ENCODE data around the gene PSMC4.

Gene PSMC4

DNA sequence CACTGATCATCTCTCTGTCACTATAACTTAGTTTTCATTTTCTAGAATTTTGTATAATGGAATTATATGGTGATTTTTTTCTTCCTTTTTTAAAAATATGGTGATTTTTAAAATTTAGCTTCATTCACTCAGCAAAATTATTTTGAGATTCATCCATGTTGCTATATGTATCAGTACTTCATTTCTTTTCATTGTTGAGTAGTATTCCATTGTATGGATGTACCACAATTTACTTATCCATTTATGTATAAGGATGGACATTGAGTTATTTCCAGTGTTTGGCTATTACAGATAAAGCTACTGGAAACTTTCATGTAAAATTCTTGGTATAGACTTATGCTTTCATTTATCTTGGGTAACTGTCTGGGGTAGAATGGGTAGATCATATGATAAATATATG is 38.7 kb downstream of the PSMC4 start:
- no peak for DNase-seq (ENCODE audit: low read depth in 2 of 2)
- no peak overlapping the region for H3K4me3 ChIP-seq (replicated peaks in 1 of 2; ENCODE audit: low read depth in 2 of 2, low read length in 2 of 2)
- no peak for TF ChIP-seq CTCF (IDR thresholded peaks at IDR 0.05; ENCODE audit: low read depth, low read length)

- DNase-seq (ENCODE audit: low read depth in 2 of 2): no peak
- H3K4me3 ChIP-seq (replicated peaks in 1 of 2; ENCODE audit: low read depth in 2 of 2, low read length in 2 of 2): no peak overlapping the region
- no peak for TF ChIP-seq CTCF (IDR thresholded peaks at IDR 0.05; ENCODE audit: low read depth, low read length)
Observed at GRCh38 chr19:40013991-40014390, 43.0 kb downstream of the PSMC4 start.

GRCh38 chr19:40023969-40024368 is 53.0 kb downstream of the PSMC4 start:
- TF ChIP-seq CTCF (IDR thresholded peaks at IDR 0.05; ENCODE audit: low read depth, low read length): no peak
- H3K4me3 ChIP-seq (replicated peaks in 1 of 2; ENCODE audit: low read depth in 2 of 2, low read length in 2 of 2): no peak overlapping the region
- DNase-seq (ENCODE audit: low read depth in 2 of 2): no peak

- no peak for DNase-seq (ENCODE audit: low read depth in 2 of 2)
- no peak for TF ChIP-seq CTCF (IDR thresholded peaks at IDR 0.05; ENCODE audit: low read depth, low read length)
- H3K4me3 ChIP-seq (replicated peaks in 1 of 2; ENCODE audit: low read depth in 2 of 2, low read length in 2 of 2): no peak overlapping the region
Observed at GRCh38 chr19:40025938-40026596, 55.1 kb downstream of the PSMC4 start.

DNA sequence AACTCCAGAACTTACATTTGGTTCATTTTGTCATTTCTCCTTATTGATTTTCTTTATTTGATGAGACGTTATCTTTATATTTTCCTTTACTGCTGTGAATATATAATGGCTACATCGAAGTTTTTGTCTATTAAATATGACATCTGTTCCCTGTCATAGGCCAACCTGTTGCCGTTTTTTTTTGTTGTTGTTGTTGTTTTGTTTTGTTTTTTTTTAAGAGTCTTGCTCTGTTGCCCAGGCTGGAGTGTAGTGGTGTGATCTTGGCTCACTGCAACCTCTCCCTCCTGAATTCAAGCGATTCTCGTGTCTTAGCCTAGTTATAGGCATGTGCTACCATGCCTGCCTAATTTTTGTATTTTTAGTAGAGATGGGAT is 55.6 kb downstream of the PSMC4 start:
- no peak for TF ChIP-seq CTCF (IDR thresholded peaks at IDR 0.05; ENCODE audit: low read depth, low read length)
- H3K4me3 ChIP-seq (replicated peaks in 1 of 2; ENCODE audit: low read depth in 2 of 2, low read length in 2 of 2): no peak overlapping the region
- no peak for DNase-seq (ENCODE audit: low read depth in 2 of 2)

Data from cardiac fibroblast (primary cell).